Hindlimb muscle (tissue), 1 donor: Measurements from ENCODE around the gene OR10J4. TPM values are rescaled to one million over a fixed set of nuclear protein-coding genes. Genes with fewer than 3 reads are reported as not detected.
"Not testable (repeated sequence)": the region's sequence is repeated elsewhere in the genome, so short reads cannot be mapped to it uniquely, and the experiment has no call there.

Source experiments
- DNase-seq: peaks from one replicate; pipeline ENCODE4 v3.0.0-alpha.2; 2013
- polyA plus RNA-seq: library from polyadenylated mRNA; unstranded; fragments of 120-200 nt; gene quantifications from one replicate; pipeline ENCODE4 v1.2.1, GENCODE V29; 2013; ENCODE audit not compliant: insufficient read length

Gene OR10J4
- not detected for polyA plus RNA-seq

- DNase-seq: no peak
These were observed at the start of gene OR10J4 for GRCh38 chr1:159431904-159432303. Gene OR10J4, plus strand, starts transcription at chr1:159432204.

GRCh38 chr1:159406821-159407220 is 25.2 kb upstream of the OR10J4 start:
- no peak for DNase-seq

DNA sequence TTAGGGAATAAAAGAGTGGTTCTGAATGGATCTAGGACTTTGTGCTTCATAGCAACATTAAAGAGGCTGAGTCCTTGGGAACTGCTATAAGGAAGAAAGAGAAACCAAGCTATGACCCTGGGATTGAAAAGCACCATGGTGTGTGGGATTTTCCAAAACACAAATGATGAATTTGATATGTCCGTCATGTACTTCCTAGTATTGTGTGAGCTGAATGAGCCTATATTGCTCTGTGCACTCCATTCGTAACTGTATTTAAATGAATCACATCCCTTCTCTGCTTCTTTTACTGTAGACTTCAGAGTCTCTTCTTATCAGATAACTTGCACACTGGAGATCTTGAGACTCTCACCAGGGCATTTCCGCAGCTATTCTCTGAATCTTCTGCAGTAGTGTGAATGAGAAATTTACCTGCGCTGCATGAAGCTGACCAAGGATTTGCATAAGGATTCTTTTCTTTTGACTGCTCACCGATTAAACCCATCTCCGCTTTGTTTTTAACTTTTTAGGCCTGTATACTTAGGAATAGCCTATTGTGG is 23.1 kb upstream of the OR10J4 start:
- DNase-seq: no peak

GRCh38 chr1:159421821-159422220 is 10.2 kb upstream of the OR10J4 start:
- no peak for DNase-seq

GRCh38 chr1:159428536-159428935 is 3.5 kb upstream of the OR10J4 start:
- DNase-seq: no peak

DNA sequence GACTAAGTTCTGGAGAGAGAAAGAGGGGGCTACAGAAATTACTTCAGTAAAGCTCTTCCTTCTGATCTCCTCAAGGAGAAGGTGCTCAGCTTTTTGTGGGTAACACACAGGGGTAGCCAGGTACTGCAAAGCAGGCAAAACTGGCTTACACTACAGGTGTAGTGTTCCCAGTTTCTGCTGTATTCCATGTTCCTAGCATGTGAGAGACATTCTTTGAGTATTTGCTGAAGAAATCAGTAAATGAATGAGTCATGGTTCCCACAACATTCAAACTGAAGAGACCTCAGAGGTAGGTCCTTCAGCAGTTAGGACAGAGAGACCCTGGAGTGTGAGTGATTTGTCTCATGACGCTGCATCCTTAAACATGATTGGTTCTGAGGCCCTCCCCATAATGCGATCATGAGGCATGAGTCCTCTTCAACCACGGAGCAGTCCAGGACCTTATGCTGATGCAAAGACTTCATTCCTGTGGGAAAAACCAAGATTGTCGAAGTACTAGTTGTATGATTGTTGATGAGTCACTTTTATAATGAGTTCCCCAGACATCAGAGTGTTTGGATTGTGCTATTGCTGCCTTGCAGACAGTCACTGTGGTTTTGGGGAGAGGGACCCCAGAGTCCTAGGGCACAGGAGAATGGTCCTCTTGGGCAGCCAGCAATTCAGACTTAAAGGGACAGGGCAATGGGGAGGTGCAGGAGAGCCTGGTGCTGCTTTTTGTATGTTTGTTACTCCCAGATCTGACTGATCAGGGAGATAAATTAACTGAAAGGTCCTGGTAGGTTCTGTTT is 2.7 kb upstream of the OR10J4 start:
- DNase-seq: no peak

- DNase-seq: peak; percentile 7
These were observed 1.0 kb upstream of the OR10J4 start for GRCh38 chr1:159430985-159431384.

GRCh38 chr1:159436469-159436868 is 4.5 kb downstream of the OR10J4 start:
- DNase-seq: no peak

DNA sequence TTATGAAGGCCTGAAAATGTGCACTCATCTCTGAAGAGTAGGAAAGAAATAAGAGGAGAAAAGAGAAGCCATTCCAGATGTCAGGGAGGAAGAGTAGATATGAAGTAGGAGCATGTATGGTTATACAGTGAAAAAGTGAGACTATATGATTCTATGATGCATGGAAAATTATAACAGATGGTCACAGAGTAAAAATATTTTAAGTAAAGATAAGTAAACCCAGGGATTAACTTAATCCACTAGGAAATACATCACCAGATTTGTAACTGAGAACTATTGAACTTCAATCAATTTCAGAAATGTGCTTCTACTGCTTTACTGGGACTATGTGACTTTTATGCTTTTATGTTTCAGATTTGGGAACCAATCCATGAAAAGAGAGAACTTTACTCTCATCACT is 7.4 kb downstream of the OR10J4 start, which contains the start of gene OR10J1:
Gene OR10J1, plus strand, starts transcription at position 301 of the 400 bp plus-strand sequence. Its CDS starts 70 bp downstream, at position 371.
- no peak for DNase-seq

- no peak for DNase-seq
These were observed 9.4 kb downstream of the OR10J4 start for GRCh38 chr1:159441360-159441759.

- no peak for DNase-seq
These were observed 10.4 kb downstream of the OR10J4 start for GRCh38 chr1:159442428-159442827.

DNA sequence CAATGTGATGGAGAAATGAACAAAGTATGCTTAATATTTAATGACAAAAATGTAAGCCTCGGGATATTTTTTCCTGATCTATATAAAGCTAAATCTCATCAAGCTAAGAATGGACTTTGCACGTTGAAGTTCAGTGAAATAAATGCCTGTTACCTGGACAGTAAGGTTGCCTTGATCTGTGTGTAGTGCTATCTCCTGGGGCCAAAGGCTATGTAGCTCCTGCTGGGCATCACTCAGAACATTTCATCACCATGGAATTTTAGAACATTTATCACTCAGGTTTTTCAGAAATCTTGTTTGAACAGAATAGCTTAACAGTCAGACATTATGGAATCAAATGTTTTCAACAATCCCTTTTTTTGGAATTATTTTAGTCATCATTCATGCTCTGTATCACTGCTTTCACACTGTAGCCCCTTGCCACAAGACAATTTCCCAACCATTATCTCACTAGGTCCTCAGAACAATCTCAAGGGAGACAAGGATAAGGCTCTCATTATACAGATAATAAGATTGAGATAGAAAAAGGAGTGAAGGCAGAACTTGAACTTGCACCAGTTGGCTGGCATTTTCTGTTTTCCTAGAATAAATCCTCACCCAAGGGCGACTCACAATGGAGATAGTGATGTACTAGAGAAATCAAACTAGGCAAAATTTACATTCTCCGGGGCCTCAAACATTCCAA is 11.2 kb downstream of the OR10J4 start:
- no peak for DNase-seq

- DNase-seq: no peak
These were observed 12.5 kb downstream of the OR10J4 start for GRCh38 chr1:159444511-159444910.

DNA sequence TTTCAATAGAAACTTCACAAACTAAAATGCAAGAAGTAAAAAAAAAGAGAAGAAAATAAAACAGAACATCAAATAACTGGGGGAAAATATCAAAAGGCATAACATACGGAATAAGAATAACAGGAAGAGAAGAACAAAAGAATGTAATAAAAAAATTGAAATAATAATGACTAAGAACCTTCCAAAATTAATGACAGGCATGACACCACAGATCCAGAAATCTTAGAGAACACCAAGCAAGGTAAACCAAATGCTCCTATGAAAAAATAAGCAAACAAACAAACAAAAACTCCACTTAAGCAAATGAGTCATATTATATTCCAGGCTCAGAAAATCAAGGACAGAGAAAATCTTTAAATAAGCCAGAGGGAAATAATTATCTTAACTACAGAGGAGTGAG is 16.2 kb downstream of the OR10J4 start:
- DNase-seq: no peak

DNA sequence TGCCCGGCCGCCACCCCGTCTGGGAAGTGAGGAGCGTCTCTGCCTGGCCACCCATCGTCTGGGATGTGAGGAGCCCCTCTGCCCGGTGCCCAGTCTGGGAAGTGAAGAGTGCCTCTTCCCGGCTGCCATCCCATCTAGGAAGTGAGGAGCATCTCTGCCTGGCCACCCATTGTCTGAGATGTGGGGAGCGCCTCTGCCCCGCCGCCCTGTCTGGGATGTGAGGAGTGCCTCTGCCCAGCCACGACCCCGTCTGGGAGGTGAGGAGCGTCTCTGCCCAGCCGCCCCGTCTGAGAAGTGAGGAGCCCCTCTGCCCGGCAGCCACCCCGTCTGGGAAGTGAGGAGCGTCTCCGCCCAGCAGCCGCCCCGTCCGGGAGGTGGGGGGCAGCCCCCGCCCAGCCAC is 17.6 kb downstream of the OR10J4 start:
- not testable (repeated sequence) for DNase-seq

DNA sequence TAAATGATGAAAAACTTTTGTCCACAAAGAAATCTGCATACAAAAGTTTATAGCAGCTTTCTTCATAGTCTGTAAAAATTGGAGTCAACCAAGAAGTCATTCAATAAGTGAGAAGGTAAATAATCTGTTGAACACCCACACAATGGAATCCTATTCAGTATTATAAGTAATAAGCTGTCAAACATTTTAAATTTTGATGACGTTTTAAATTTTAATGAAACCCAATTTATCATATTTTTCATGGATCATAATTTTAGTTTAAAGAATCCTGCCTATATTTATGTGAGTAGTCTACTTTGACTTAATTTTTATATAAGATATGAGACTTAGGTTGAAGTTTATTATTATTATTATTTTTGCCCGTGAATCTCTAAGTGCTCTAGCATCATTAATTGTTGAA is 27.5 kb downstream of the OR10J4 start:
- DNase-seq: no peak

- DNase-seq: no peak
These were observed 33.2 kb downstream of the OR10J4 start for GRCh38 chr1:159465191-159465603.

DNA sequence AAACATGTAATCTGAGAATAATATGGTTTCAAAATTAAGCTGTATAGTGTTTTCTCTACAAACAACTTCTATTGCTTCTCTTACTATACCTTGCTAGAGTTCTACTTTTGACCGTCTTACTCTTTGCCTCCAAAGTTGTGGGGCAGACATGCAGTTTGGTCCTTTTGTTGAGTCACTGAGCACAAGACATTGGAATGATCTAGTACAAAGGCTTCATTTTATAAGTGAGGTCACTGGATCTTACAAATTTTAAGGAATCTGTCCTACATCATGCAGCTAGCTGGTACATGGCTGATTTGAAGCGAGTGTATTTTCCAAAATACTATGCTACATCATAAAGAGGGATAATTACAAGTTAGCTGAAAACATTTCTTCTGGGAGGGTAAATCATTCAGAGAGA is 36.3 kb downstream of the OR10J4 start:
- DNase-seq: no peak

- DNase-seq: no peak
These were observed 38.0 kb downstream of the OR10J4 start for GRCh38 chr1:159469921-159470533.

- DNase-seq: no peak
These were observed 41.3 kb downstream of the OR10J4 start for GRCh38 chr1:159473335-159473734.

DNA sequence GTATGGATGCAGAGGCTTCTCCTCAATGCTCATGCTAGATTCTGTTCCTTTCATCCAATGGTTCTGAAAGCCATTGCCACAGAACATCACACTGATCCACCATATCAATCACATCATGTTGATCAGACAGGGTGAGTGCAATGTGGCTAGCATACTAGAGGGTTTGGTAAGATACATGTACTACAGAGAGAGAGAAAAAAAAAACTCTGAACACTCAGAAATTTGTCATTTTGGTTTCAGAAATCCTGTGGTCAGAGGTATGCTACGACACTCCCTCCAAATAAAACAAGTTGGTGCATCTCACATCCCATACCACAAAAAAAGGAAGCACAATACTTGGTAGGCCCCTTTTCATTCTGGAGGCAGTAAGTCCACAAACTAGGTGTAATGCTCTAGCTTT is 42.9 kb downstream of the OR10J4 start:
- DNase-seq: no peak
